ENCODE measurements around the gene MAGI2.

Gene MAGI2

GRCh38 chr7:78090616-78091015, 1362.9 kb downstream of the MAGI2 start:
- no peak for DNase-seq (ENCODE audit: low read depth in 3 of 3)

- DNase-seq (ENCODE audit: low read depth in 3 of 3), result no peak
These were observed 1369.9 kb downstream of the MAGI2 start for GRCh38 chr7:78083476-78084120.

- DNase-seq (ENCODE audit: low read depth in 3 of 3), result no peak
These were observed 1370.9 kb downstream of the MAGI2 start for GRCh38 chr7:78082556-78082955.

GRCh38 chr7:78081888-78082287, 1371.6 kb downstream of the MAGI2 start:
- DNase-seq (ENCODE audit: low read depth in 3 of 3), result no peak

- no peak for DNase-seq (ENCODE audit: low read depth in 3 of 3)
These were observed 1372.1 kb downstream of the MAGI2 start for GRCh38 chr7:78081344-78081743.

- DNase-seq (ENCODE audit: low read depth in 3 of 3), result no peak
These were observed 1372.7 kb downstream of the MAGI2 start for GRCh38 chr7:78080811-78081210.

- DNase-seq (ENCODE audit: low read depth in 3 of 3), result no peak
These were observed 1373.2 kb downstream of the MAGI2 start for GRCh38 chr7:78080241-78080640.

GRCh38 chr7:78074713-78075112, 1378.8 kb downstream of the MAGI2 start:
- DNase-seq (ENCODE audit: low read depth in 3 of 3), result no peak

GRCh38 chr7:78073609-78074382, 1379.7 kb downstream of the MAGI2 start:
- DNase-seq (ENCODE audit: low read depth in 3 of 3), result no peak

- no peak for DNase-seq (ENCODE audit: low read depth in 3 of 3)
These were observed 1381.3 kb downstream of the MAGI2 start for GRCh38 chr7:78072201-78072590.

GRCh38 chr7:78071491-78072200, 1381.8 kb downstream of the MAGI2 start:
- DNase-seq (ENCODE audit: low read depth in 3 of 3), result no peak

- no peak for DNase-seq (ENCODE audit: low read depth in 3 of 3)
These were observed 1386.9 kb downstream of the MAGI2 start for GRCh38 chr7:78066599-78066998.

GRCh38 chr7:78063758-78064157, 1389.7 kb downstream of the MAGI2 start:
- DNase-seq (ENCODE audit: low read depth in 3 of 3), result no peak

GRCh38 chr7:78062214-78062613, 1391.3 kb downstream of the MAGI2 start:
- no peak for DNase-seq (ENCODE audit: low read depth in 3 of 3)

- DNase-seq (ENCODE audit: low read depth in 3 of 3), result no peak
These were observed 1395.9 kb downstream of the MAGI2 start for GRCh38 chr7:78057571-78057970.

GRCh38 chr7:78055599-78055998, 1397.9 kb downstream of the MAGI2 start:
- no peak for DNase-seq (ENCODE audit: low read depth in 3 of 3)

- DNase-seq (ENCODE audit: low read depth in 3 of 3), result no peak
These were observed 1398.4 kb downstream of the MAGI2 start for GRCh38 chr7:78055001-78055573.

- no peak for DNase-seq (ENCODE audit: low read depth in 3 of 3)
These were observed 1401.4 kb downstream of the MAGI2 start for GRCh38 chr7:78052112-78052511.

- DNase-seq (ENCODE audit: low read depth in 3 of 3), result no peak
These were observed 1405.7 kb downstream of the MAGI2 start for GRCh38 chr7:78047800-78048199.

GRCh38 chr7:78043159-78043558, 1410.3 kb downstream of the MAGI2 start:
- DNase-seq (ENCODE audit: low read depth in 3 of 3), result no peak

GRCh38 chr7:78041423-78041822, 1412.0 kb downstream of the MAGI2 start:
- DNase-seq (ENCODE audit: low read depth in 3 of 3), result no peak
